Activated gamma-delta T cell treated with anti-CD3 and anti-CD28 coated beads, Interleukin-2, amount 50 U/mL, for 16 hours (primary cell): ENCODE measurements around the gene TASP1.
"Not testable (repeated sequence)": the region's sequence is repeated elsewhere in the genome, so short reads cannot be mapped to it uniquely, and the experiment has no call there.

Experiments used
- DNase-seq: peaks from one replicate; pipeline ENCODE4 v3.0.0-alpha.2; 2020; ENCODE audit warnings: low read depth

The TASP1 gene, protein sequence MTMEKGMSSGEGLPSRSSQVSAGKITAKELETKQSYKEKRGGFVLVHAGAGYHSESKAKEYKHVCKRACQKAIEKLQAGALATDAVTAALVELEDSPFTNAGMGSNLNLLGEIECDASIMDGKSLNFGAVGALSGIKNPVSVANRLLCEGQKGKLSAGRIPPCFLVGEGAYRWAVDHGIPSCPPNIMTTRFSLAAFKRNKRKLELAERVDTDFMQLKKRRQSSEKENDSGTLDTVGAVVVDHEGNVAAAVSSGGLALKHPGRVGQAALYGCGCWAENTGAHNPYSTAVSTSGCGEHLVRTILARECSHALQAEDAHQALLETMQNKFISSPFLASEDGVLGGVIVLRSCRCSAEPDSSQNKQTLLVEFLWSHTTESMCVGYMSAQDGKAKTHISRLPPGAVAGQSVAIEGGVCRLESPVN

DNA sequence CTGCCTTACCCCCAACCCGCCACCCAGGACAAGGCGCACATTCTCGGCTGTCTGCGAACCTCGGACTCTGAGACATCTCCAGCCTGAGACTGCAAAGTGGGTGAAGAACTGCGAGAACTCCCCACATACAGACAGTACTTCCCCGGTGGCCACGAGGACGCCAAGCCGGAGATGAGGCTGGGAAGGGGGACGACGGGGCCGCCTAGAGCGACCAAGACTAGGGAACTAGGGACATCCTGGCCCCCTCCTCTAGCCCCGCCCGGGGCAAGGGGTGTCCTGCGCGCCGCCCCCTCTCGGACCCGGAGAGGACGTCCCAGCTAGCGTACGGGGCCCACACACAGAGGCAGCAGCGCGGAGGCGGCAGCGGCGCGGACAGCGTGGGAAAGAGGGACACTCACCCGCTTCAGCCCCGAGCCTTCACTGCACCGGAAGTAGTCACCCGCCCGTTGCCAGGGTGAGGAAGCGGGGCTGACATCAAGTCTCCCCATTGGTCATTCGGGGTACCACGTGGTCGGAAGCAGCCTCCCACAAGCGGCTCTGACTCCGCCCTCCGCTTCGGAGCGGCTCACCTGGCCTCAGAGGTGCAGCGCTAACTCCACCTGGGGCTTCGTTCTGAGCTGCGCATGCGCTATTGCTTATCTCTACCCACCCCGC lies at the start of gene TASP1:
TSS of gene TASP1 (minus strand) at position 437 of the 654 bp plus-strand sequence. CDS start 8,854 bp downstream, outside the sequence.
- DNase-seq = peak; percentile 93

DNA sequence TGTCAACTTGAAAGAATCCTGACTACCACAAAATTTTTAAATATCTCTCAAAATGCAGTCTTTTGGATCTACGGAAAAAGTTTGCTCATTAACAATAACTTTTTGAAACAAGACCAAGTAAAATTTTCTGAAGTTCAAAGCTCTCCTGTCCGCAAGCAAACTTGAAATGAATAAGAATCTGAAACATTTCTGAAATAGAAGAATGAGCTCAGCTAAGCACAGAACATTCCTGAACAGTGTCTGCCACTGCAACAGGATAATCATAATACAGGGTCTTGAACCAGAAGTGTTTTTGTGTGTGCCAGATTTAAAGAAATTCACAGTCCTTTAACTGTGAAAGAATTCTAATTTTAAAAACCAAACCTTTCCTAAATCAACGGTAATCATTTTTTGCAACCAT lies 49.1 kb upstream of the TASP1 start:
- no peak for DNase-seq

DNA sequence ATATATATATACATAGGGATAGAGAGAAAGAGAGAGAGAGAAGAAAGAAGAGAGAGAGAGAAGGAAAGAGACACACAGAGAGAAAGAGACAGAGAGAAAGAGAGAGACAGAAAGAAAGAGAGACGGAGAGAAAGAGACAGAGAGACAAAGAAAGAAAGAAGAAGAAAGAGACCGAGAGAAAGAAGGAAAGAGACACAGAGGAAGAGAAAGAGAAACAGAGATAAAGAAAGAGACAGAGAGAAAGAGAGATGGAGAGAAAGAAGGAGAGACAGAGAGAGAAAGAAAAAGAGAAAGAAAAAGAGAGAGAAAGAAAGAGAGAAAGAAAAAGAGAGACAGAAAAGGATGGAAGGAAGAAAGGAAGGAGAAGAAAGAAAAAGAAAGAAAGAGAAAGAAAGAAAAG lies 46.9 kb upstream of the TASP1 start:
- no peak for DNase-seq

DNA sequence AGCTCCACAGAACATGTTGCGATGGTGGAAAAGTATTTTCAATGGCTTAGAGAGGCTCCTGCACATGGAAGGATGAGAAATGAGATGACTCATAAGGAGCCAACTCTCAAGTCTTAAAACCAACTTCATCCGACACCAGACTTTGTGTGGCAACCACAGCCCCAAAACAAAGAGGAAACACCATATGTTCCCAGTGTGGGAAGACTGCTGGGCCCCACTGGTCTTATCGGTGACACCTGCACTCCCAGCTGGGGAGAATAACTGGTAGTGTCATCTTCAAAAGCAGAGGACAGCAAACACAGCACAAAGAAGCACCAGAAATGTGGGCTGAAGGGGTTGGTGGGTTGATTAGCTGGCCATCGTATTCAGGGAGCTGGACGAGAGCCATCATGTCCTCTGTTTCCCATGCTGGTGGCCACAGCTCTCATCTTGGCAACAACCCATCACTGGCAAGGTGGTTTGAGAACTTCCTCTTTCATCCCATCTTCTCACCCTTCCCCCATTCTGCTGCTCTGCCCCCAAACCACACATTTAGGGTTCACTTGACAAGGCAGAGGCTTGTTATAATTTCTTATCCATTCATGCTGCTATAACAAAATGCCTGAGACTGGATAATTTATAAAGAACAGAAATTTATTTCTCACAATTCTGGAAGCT lies 46.0 kb upstream of the TASP1 start:
- DNase-seq = no peak

DNA sequence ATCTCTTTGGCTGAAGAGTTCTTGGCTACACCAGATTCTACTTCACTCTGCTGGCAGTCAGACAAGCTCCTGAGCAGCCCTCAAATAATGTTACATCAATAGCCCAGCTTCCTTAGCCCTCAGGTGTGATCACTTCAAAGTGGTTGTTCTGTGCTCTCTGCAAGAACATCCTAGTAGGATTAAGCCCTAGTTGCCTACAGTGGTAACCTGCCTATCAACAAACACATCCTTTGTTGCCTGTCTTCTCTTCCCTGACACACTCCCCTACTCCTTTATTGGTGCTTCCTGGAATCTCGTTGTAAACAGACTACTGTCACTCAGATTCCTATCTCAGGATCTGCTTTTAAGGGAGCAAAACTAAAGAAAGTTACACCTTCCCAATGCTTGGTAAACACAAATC lies 45.1 kb upstream of the TASP1 start:
- DNase-seq = no peak

DNA sequence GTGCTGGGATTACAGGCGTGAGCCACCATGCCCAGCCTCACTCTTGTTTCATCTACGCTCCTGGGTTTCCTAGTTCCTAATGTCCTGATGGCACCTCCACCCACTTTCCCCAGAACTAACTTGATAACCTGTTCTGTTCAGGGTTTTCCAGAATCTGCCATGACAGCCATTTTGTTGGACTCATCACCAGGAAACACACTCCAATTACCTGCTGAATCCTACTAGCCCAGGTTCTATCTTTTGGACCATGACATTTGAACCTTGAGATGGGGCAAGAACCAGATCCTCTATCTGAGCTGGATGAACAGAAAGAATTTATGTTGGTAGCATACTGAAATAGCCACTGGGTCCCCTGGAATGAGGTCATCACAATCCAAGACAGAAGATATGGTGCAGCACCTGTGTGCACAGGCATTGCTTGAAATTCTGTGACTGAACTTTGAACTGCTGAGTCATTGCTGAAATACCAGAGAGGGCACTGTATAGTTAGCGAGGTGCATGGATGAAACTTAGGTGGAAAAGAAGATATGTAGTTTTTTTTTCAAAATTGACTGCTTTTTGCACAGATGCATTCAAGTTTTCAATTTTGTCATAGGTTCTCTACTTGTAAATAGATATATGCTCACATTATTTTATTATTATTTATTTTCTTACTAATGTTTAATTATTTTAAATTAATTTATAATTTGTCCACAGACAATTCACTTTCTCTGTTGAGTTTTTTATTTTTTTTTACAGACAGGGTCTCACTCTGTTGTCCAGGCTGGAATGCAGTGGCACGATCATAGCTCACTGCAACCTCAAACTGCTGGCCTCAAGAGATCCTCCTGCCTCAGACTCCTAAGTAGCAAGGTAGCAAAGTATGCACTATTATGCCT lies 42.8 kb upstream of the TASP1 start:
- DNase-seq = no peak

DNA sequence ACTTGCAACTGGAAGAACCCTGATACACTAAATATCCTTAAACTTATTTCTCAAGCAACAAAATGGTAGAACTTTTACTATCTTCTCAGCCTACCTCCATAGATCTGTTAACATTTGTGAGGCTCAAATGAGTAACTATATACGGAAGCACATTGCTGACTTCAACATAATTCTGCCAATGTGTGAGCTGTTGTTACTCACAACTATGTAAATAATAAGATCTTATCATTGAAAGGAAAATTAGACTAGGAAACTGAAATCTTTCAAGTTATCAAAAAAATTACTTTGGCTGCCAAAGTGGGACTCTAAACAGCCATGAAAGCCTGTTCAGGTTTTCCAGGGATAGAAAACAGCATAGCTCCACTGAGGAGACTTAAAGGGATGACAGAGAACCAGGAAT lies 40.2 kb upstream of the TASP1 start:
- DNase-seq = no peak

DNA sequence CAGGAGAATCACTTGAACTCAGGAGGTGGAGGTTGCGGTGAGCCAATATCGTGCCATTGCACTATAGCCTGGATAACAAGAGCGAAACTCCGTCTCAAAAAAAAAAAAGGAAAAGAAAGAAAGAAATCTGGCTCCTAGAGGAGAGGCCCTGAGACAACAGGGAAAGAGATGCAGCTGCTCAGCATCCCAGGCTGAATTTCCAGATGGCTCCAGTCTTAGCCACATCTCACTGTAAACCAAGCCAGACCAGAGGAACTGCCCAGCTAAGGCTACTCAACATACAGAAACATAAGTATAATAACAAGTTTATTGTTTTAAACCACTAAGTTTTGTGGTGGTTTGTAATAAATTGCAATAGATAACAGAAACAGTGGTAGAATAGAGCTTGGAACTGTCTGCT lies 38.5 kb upstream of the TASP1 start:
- DNase-seq = no peak

DNA sequence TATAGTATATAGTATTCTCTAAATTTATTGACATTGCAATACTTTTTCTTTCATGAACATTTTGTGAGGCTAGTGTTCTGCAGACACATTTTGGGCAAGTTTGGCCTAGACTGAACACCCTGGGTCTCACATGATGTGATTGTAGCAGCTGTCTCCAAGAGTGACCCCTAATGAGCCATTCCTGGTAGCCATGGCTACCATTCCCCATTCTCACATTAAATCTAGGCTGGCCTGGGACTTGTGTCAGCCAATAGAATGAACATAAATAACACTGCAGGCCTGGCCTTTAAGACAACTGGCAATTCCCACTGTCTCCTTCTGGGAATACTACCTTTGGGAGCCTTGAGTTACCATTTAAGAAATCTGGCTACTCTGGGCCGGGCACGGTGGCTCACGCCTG lies 38.0 kb upstream of the TASP1 start:
- no peak for DNase-seq

DNA sequence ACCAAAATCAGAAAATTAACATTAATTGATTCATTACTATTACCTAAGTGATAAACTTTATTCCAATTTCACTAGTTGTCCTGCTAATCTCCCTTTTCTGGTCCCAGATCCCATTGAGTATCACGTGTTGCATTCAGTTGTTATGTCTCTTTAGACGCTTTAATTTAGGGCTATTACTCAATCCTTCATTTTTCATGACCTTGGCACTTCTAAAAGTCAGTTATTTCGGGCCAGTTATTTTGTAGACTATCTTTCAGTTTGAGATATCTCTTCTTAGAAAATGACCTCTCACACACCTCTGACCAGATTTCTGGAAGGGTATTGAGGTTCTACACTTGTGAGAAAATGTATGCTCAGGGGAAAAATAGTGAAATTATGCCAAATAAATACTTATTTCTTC lies 34.0 kb upstream of the TASP1 start:
- DNase-seq = no peak

DNA sequence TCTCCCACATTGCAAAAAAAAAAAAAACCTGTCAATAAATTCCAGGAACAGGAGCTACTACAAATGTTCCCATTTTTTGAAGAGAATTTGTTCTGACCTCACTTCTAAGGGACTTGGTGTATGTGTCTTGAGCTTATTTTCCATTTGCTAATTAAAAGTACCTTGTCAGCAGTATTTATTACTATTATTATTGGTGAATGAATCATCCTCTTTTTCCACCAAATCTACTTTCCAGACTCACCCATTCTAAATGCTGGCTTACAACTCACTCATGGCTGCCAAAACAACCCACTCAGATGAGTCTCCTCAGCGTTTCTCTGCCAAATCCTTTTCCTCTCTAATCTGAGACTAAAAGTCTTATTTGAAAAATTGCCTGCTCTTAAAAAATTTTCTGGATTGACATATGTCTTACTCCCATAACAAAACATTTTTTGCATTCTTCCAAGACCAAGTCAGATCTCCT lies 33.2 kb upstream of the TASP1 start:
- DNase-seq = no peak

DNA sequence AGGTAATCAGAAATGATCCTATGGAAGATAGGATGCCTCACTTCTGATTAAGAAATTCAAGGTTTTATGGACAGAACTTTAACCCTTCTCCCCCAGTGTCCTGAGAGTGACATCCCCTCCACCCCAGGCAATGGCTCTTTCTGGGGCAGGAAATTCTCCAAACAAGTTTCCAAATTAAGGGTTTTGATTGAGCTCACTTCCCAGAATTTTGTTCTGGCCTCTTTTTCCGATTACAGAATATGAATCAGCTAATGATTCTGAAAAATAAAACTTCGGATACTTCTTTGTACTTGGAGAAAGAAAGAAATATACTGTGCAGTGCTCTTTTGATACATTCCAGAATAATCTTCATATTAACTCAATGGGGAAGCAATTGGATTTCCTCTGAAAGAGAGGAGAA lies 32.8 kb upstream of the TASP1 start:
- no peak for DNase-seq

DNA sequence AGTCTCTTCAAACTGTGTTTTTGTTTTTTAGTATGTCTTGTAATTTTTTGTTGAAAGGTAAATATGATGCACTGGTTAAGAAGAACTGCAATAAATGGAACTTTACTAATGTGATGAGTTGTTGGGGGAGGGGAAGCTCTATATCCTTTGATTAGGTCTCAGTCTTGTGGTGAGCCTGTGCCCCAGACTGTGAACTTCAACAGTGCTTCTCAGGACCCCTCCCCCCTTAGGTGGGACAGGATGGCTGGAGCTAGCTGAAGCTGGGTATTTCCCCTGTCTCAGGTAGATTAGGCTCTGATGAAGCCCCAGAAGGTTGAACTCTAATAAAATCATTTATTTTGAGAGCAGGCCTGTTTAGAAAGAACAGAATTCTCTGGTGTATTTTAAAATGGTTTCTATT lies 31.4 kb upstream of the TASP1 start:
- DNase-seq = no peak

DNA sequence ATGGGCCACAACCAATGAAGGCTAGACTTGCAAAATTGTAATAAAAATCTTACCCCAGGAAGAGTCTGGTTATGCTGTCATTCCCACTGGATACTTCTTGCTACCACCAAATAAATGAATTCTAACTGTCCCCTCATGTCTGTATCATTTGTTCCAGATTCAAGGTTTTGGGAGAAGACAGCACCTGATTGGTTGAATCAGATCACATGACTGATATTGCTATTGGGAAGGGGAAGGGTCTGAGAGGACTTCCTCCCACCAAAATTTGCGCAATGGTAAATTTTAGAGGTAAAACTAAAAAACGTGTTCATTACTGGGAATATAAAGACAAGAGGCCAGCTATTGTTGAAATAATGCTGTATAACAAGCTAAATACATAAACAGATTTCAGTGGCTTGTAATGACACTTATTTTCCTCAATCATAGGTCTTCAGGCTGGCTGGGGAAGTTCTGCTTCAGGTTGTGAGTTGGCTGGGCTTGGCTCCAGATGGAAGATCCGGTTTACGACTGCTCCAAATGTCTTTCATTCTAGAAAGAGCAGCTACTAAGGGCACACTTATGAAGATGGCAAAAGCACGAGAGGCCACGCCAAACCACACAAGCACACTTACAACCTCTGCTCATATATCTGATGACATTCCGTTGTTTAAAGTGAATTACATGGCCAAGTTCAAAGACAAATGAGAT lies 27.1 kb upstream of the TASP1 start:
- no peak for DNase-seq

DNA sequence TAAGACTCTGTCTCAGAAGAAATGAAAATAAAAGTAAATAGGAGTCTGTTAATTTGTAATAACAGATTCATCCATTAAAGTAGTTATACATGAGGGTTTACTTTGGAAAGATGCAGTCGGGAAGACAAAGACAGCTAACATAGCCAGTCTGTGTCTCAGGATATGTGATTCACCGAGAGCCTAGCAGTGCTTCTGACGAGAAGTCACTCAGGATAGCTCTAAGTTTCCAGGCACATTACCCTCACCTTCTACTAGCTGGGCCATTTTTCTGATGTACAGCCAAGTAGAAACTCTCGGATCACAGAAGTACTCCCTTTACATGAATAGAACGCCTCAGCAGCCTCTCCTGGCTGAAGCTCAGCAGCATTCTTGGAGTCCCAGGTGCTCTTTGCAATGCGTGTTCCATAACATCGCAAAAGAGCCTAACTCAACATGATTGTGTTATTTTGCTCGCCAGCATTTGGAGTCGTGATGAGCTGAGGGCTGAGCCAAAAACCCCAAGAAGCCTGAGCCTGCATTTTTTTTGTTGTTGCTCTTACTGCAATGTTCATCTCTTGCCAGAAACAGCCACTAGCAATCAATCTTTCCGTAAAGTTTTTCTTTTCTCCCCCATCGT lies 22.4 kb upstream of the TASP1 start:
- no peak for DNase-seq

DNA sequence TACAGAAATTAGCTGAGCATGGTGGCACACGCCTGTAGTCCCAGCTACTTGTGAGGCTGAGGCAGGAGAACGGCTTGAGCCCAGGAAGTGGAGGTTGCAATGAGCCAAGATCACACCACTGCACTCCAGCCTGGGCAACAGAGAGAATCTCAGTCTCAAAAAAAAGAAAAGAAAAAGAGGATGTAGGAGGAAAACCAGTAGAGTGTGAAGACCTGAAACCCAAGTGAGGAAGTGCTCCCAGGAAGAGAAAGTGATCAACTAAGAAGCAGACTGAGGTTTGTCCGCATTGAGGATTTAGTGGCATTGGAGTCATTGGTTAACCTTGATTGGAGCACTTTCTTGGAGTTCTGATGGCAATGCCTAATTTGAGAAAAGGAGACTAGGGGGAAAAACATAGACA lies 20.6 kb upstream of the TASP1 start:
- DNase-seq = no peak

DNA sequence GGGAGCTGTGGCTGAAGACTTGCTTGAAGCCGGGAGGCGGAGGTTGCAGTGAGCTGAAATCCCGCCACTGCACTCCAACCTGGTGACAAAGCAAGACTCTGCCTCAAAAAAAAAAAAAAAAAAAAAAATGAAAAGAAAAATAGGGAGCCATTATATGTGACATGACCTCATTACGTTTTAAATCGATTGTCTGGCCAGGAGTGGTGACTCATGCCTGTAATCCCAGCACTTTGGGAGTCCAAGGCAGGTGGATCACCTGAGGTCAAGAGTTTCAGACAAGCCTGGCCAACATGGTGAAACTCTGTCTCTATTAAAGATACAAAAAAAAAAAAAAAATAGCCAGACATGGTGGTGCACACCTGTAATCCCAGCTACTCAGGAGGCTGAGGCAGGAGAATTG lies 19.3 kb upstream of the TASP1 start:
- DNase-seq = not testable (repeated sequence)

DNA sequence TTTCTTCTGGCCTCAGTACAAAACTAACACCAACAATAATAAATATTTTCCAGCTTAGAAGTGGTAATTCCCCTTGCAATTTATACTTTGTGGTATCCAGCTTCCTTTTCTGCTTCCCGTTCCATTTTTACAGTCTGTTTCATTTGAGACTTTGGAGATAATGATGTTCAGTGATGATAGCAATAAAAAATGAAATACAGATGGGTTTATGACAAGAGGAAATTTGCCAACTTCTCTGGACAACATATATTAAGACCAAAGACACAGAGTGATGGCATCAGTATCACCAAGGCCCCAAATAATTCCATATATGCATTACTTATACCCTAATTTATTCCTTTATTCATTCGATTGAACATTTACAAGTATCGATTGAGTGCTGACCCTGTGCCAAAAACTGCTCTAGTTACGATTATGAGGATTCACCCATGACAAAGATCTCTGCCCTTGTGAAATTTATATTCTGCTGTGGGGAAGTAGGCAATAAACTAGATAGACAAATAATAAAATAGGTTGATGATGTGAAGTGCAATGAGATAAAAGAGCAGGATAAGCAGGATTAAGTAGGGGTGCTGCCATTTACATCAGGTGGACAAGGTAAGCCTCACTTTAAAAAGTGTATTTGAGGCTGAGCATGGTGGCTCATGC lies 18.1 kb upstream of the TASP1 start:
- no peak for DNase-seq

DNA sequence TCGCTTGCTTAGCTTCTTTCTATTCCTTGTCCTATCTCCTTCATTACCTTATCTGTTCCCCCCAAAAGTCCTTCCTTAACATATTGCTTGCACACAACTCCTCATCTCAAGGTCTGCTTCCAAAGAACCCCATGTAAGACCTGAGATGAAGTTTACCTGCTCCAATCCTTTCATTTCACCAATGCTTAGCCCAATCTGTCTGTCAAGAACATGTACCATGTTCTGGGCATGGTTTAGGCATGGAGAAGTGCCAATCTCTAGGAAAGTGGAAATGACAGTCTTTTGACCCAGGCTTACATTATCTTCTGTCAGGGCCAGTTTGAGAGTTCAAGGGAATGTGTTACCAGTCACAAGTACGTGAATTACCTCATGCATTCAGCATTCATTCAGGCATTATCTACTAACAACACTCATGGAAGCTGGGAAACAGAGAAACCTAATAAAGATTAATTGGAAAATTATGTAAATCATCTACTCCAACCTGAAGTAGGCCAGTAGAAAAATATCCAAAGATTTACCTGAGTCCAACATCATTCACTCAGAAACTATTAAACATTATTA lies 15.8 kb upstream of the TASP1 start:
- no peak for DNase-seq

DNA sequence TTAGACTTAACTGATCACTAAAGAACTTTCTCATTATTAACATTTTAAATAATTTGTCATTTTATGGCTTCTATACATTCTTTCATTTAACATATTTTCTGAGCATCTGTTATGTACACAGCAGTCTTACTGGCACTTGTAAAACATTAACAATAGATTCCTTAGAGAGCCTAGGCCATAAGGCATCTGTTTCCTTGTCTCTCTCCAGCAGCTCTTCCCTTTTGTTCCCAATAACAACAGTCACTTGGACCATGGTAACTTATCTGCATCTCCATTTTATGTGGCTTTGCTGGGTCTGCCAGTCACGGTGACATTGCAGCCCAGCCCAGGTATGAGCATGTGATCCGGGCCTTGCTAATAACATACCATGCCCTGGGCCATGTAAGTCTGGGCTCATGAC lies 11.7 kb upstream of the TASP1 start:
- no peak for DNase-seq
